Brain microvascular endothelial cell (primary cell): ENCODE results near the gene TANC1.

Source experiments
- DNase-seq: peaks from one replicate; pipeline ENCODE4 v3.0.0-alpha.2; 2020
- H3K27ac ChIP-seq: fragments of 250-450 bp; sonication (Bioruptor Pico); 2 replicates; pipeline ENCODE4 v1.5.1; 2020; ENCODE audit warnings: mild to moderate bottlenecking, moderate library complexity
- H3K27me3 ChIP-seq: fragments of 250-450 bp; sonication (Bioruptor Pico); replicated peaks from 2 replicates; pipeline ENCODE4 v1.5.1; 2020; ENCODE audit warnings: mild to moderate bottlenecking
- H3K36me3 ChIP-seq: fragments of 250-450 bp; sonication (Bioruptor Pico); replicated peaks from 2 replicates; pipeline ENCODE4 v1.5.1; 2020; ENCODE audit warnings: mild to moderate bottlenecking
- H3K4me3 ChIP-seq: 2 replicates; pipeline ENCODE4 v1.5.1; 2011; ENCODE audit warnings: low read depth, mild to moderate bottlenecking, control low read depth, low read length, moderate library complexity
- in situ Hi-C: cut with HindIII; loops from 2 replicates; pipeline ENCODE4 v1.10.0; 2017; ENCODE audit warnings: low sequenced_read_pairs, low pct_ligation_motif_present
- TF ChIP-seq, protein P1 (sequence below): IDR thresholded peaks from 2 replicates; pipeline ENCODE4 v1.5.1; 2011; ENCODE audit warnings: low read depth, mild to moderate bottlenecking, moderate library complexity, low read length, control low read depth, inconsistent platforms; ENCODE audit errors: missing control alignments

TANC1 gene

DNA sequence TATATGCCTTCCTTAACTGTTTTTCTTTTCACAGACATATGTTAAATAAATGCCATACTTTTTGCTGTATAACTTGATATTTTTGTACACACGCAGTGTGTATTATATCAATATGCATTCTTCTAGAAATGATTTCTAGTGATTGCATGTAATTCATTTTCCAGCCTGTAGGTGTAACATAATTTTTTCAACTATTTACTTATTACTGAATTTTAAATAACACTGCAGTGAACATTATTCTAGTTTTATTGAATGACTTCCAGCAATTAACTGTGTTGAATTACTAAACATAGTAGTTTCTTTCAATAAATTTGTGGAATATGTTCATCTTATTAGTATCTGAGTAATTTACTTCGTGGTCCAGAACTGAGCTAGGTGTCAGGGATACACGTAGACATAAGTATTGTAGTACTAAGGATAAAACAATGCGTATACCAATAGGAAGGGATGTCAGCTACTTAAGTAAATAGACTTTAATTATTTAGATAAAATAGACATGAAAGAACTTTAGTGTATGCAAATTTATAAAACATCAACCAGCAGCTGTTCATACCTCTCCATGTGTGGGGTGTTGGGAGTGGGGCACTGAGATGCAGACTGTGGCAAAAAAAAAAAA lies 28.0 kb downstream of the TANC1 start:
- Histone ChIP-seq H3K36me3 (no peaks in the 10 kb centered on the region), H3K27me3 (no peaks in the 10 kb centered on the region), H3K4me3 (no peak overlapping the region), H3K27ac (no peak overlapping the region)
- TF ChIP-seq, protein P1, sequence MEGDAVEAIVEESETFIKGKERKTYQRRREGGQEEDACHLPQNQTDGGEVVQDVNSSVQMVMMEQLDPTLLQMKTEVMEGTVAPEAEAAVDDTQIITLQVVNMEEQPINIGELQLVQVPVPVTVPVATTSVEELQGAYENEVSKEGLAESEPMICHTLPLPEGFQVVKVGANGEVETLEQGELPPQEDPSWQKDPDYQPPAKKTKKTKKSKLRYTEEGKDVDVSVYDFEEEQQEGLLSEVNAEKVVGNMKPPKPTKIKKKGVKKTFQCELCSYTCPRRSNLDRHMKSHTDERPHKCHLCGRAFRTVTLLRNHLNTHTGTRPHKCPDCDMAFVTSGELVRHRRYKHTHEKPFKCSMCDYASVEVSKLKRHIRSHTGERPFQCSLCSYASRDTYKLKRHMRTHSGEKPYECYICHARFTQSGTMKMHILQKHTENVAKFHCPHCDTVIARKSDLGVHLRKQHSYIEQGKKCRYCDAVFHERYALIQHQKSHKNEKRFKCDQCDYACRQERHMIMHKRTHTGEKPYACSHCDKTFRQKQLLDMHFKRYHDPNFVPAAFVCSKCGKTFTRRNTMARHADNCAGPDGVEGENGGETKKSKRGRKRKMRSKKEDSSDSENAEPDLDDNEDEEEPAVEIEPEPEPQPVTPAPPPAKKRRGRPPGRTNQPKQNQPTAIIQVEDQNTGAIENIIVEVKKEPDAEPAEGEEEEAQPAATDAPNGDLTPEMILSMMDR, result no peak
- in situ Hi-C loops, result no loop called here
- no peak for DNase-seq

DNA sequence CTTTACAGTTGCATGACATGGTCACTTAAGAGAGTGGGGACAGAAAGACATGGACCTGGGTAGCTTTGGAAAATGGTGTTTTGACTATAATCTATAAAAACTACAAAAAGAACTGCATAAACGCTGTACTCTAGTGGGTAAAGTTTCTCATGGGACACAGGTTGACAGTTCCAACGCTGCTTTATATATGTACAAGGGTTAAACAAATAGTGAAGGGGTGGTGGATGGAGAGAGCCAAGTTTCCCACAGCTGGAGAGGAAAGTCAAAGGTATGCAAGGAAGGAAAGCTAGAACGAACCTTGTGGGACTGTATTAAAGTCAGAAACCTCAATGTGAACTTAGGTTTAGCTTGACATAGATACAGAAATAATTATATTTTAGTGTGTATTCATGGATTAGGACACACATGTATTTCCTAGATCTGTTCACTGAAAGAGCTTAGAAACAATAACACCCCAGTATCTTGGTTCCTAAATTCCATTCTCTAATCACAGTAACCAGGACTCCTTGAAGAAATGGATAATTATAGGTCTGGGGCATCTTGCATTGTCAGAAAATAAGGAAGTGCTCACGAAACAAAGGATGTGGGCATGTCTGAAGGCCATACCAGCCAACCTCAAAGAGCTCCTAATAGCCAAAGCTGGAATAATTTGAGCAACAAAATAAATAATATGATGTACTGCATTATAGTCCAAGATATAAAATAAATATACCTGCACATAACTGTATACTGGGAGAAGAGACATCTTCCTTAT lies 28.8 kb downstream of the TANC1 start:
- Histone ChIP-seq H3K27me3 (no peaks in the 10 kb centered on the region), H3K4me3 (no peak overlapping the region), H3K36me3 (peaks cover 6% of the 10 kb centered on the region), H3K27ac (no peak overlapping the region)
- in situ Hi-C loops, result no loop called here
- DNase-seq, result no peak
- TF ChIP-seq, protein P1, result no peak

DNA sequence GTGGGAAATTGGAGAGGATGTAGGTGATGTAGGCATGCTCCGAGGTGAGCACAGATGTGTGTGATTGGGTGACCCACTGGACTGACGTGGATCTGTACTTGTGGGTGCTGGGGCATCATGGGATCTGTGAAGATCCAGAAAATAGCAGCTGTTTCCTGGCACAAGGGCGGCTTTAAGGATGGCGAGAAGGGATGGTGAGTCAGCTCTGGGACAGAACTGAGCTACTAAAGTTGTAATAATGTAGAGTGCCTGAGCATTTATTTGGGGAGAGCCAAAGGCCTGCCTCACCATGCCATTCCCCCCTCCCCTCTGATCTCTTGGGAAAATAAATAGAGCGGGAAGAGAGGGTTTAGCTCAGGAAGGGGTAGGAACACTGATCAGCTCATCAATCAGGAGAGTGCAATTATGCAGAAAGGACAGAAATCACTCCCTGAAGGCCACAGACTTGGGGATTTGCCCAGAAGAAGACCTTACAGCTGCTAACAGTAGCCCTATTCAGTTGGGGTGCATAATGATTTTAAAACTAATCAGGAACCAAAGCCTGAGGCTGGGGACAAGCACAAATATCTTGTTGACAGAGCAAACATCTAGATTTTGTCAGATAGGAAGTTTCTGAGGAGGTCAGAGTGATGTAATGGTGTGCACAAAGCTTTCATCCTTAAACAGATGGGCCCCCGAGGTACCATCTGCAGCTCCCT lies 30.3 kb downstream of the TANC1 start:
- peak; percentile 42 for DNase-seq
- in situ Hi-C loops, result no loop called here
- Histone ChIP-seq H3K27ac (peak overlapping the region; percentile 36), H3K27me3 (no peaks in the 10 kb centered on the region), H3K36me3 (peaks cover 6% of the 10 kb centered on the region), H3K4me3 (no peak overlapping the region)
- TF ChIP-seq, protein P1, result no peak

DNA sequence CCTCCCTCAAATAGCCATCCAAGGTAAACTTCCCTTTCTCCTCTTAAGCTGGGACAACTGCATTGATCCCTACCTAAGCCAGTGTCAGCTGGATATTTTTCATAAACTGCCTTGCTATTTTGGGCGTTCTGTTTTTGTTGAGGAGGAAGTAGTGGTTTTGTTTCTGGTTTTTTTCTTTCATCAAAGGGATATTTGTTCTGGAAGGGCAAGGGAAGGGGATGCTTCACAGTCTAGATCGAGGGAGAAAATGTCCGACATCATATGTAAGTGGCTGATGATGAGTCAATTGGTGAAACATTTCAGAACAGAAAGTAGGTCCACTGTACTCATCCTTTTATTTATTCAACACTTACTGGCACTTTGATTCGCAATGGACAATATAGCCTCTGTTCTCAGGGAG lies 31.0 kb downstream of the TANC1 start:
- TF ChIP-seq, protein P1, result no peak
- in situ Hi-C loops, result no loop called here
- H3K36me3 ChIP-seq, result peaks cover 6% of the 10 kb centered on the region
- no peak overlapping the region for H3K4me3 ChIP-seq
- no peaks in the 10 kb centered on the region for H3K27me3 ChIP-seq
- peak; percentile 54 for DNase-seq
- H3K27ac ChIP-seq, result peak overlapping the region; percentile 36

DNA sequence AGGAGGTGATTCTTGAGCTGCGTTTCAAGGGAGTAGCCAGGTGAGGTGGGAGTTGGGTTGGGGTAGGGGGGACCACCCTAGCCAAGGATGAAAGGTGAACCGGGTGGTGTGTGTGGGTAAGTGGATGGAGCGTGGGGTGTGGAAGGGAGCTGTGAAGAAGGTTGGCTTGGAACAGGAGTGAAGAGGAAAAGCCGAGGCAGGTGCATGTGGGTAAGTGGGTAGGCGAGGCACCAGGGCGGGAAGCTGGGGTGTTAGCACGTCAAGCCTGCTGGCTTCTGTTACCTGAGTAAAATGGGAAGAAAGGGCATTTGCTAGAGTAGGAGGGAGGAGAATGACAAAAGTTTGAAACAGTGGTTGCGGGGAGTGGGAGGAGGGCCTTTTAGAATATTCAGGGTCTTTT lies 31.6 kb downstream of the TANC1 start:
- in situ Hi-C loops, result no loop called here
- TF ChIP-seq, protein P1, result no peak
- H3K27ac ChIP-seq, result peak overlapping the region; percentile 36
- no peak overlapping the region for H3K4me3 ChIP-seq
- no peak for DNase-seq
- H3K27me3 ChIP-seq, result no peaks in the 10 kb centered on the region
- H3K36me3 ChIP-seq, result peaks cover 6% of the 10 kb centered on the region
